H1 (cell line): Measurements from ENCODE around the gene IL36B.

Source experiments
- ATF2 ChIP-seq: IDR thresholded peaks from 2 replicates; pipeline ENCODE4 v1.6.1; 2012; ENCODE audit warnings: low read length, inconsistent platforms
- BACH1 ChIP-seq: IDR thresholded peaks from 2 replicates; pipeline ENCODE4 v1.6.1; 2012; ENCODE audit warnings: low read length, improper control_type of control experiment
- CTCF ChIP-seq, 3 experiments: IDR thresholded peaks; 1 replicate in 2 of 3; 2 replicates in 1 of 3; pipeline versions ENCODE4 v1.5.1 to v1.6.1; 2011; ENCODE audit warnings: low read length in 3 of 3, mild to moderate bottlenecking in 3 of 3, inconsistent platforms in 2 of 3, low read depth in 1 of 3, moderate library complexity in 1 of 3; ENCODE audit not compliant: insufficient read depth in 1 of 3; ENCODE audit errors: control extremely low read depth in 1 of 3
- EZH2 ChIP-seq: fragments of 200-600 bp; sonication (generic); IDR thresholded peaks from 2 replicates; pipeline ENCODE4 v1.7.1; 2012; ENCODE audit warnings: low read depth, mild to moderate bottlenecking, moderate library complexity, low read length, inconsistent platforms; ENCODE audit not compliant: severe bottlenecking
- FOSL1 ChIP-seq: IDR thresholded peaks from 2 replicates; pipeline ENCODE4 v1.6.1; 2011; ENCODE audit warnings: mild to moderate bottlenecking, low read depth, low read length, moderate library complexity; ENCODE audit not compliant: insufficient read depth
- GABPA ChIP-seq: IDR thresholded peaks from 2 replicates; pipeline ENCODE4 v1.6.1; 2011; ENCODE audit warnings: mild to moderate bottlenecking, low read length, moderate library complexity, borderline replicate concordance; ENCODE audit not compliant: insufficient read depth
- JUND ChIP-seq: IDR thresholded peaks from 2 replicates; pipeline ENCODE4 v1.6.1; 2011; ENCODE audit warnings: mild to moderate bottlenecking, improper control_type of control experiment, low read length
- RAD21 ChIP-seq, 2 experiments: IDR thresholded peaks in 1 of 2; conservative IDR thresholded peaks in 1 of 2; 2 replicates each; pipeline ENCODE4 v1.6.1; 2011; ENCODE audit warnings: low read depth in 2 of 2, low read length in 2 of 2, improper control_type of control experiment in 1 of 2, inconsistent platforms in 1 of 2, mild to moderate bottlenecking in 1 of 2, moderate library complexity in 1 of 2
- RNF2 ChIP-seq: fragments of 200-900, 300-1000 bp; sonication (generic); IDR thresholded peaks from 2 replicates; pipeline ENCODE4 v1.7.1; 2016; ENCODE audit warnings: borderline replicate concordance, low read depth, mild to moderate bottlenecking, antibody characterized with exemption, low read length; ENCODE audit not compliant: poor library complexity, severe bottlenecking; ENCODE audit errors: missing control alignments
- SIN3A ChIP-seq, 2 experiments: IDR thresholded peaks in 1 of 2; conservative IDR thresholded peaks in 1 of 2; 2 replicates each; pipeline ENCODE4 v1.6.1; 2011 to 2012; ENCODE audit warnings: low read length in 2 of 2, improper control_type of control experiment in 1 of 2, low read depth in 1 of 2, mild to moderate bottlenecking in 1 of 2
- TAF7 ChIP-seq: optimal IDR thresholded peaks from 2 replicates; pipeline ENCODE3; 2011; ENCODE audit warnings: low read depth, mild to moderate bottlenecking, inconsistent platforms, low read length, moderate library complexity, borderline replicate concordance

DNA sequence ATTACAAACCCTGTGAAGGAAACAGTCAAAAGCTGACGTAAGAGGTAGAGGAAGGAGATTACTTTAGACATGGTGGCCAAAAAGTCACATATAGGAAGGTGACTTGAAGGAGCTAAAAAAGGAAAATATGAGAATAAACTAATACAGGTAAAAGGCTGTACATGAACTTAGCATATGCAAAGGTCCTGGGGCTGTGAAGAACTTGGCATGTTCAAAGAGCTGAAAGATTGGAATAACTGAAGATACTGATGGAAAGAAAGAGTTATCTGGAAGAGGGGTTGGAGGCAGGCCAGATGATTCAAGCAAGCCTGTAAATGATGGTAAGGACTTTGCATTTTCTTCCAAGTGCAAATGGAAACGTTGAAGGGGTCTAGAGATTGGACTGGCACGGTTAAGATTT is 34.2 kb downstream of the IL36B start:
- TF ChIP-seq JUND, result no peak
- TF ChIP-seq FOSL1, result no peak
- TF ChIP-seq CTCF (IDR thresholded peaks at IDR 0.05; ENCODE audit: control extremely low read depth in 1 of 3, insufficient read depth in 1 of 3, low read depth in 1 of 3, low read length in 3 of 3), result no peak
- no peak for TF ChIP-seq BACH1
- no peak for TF ChIP-seq SIN3A (conservative IDR thresholded peaks at IDR 0.05 in 1 of 2, IDR thresholded peaks at IDR 0.05 in 1 of 2; ENCODE audit: low read depth in 1 of 2, low read length in 2 of 2)
- TF ChIP-seq GABPA, result no peak
- no peak for TF ChIP-seq ATF2
- TF ChIP-seq EZH2, result no peak
- TF ChIP-seq RAD21 (IDR thresholded peaks at IDR 0.05 in 1 of 2, conservative IDR thresholded peaks at IDR 0.05 in 1 of 2; ENCODE audit: low read depth in 2 of 2, low read length in 2 of 2), result no peak
- TF ChIP-seq TAF7, result no peak
- no peak for TF ChIP-seq RNF2
